Measurements from ENCODE around the gene DUOX1. TPM values are rescaled to one million over a fixed set of nuclear protein-coding genes. Genes with fewer than 3 reads are reported as not detected.

DUOX1 gene
- total and polyA plus RNA-seq, 4 donors = under 0.01 to 7.1 (median 1.7) TPM

GRCh38 chr15:45113380-45113990 lies 16.3 kb upstream of the DUOX1 start:
- DNase-seq (ENCODE audit: low read depth in 4 of 6, low spot score in 6 of 6) = no peak
- Histone ChIP-seq H3K9me3 (ENCODE audit: control insufficient read depth, insufficient read depth, low read length) (no peaks in the 10 kb centered on the region), H3K4me1 (ENCODE audit: control insufficient read depth, insufficient read depth, low read length) (peaks cover 50% of the 10 kb centered on the region), H3K36me3 (ENCODE audit: control insufficient read depth, insufficient read depth, low read length) (no peaks in the 10 kb centered on the region), H3K27ac (ENCODE audit: low read depth, low read length) (no peak overlapping the region), H3K27me3 (ENCODE audit: control insufficient read depth, insufficient read depth, low read length) (peaks cover 87% of the 10 kb centered on the region), H3K4me3 (ENCODE audit: low read depth, low read length) (no peak overlapping the region)
- 2% methylated on average over 4 of the region's 14 CpGs for WGBS (ENCODE audit: insufficient coverage)

DNA sequence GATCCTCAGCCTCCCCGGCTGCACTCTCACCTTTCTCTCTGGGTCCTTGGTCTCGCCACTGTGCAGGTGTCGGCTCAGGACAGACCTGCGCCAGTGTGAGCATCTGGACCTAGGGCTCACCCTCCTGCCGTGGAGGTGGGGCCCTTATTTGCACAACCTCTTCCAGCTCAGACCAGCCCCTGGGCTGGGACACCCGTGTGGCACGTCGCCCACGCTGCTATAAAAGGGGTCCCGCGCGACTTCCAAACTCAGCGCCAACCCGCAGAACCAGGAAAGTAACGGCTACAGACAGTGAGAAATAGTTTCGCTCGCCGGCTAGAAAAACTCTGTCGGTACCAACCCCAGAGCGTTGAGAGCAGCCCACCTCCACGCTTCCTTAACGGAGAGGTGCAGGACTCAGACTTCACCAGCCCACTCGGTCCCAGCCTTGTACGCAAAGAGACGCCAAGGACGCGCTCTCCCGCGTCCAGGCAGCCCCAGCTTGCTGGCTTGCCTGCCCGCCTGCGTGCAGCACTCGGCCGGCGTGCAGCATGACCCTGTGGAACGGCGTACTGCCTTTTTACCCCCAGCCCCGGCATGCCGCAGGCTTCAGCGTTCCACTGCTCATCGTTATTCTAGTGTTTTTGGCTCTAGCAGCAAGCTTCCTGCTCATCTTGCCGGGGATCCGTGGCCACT lies 15.6 kb upstream of the DUOX1 start, which contains the start of the genes DUOX2 and DUOXA2:
Gene DUOX2 (minus strand): TSS at position 97 of the 675 bp plus-strand sequence. CDS start 761 bp downstream, outside the sequence.
Gene DUOXA2 (plus strand): TSS at position 251 of the 675 bp plus-strand sequence. CDS start 280 bp downstream, at position 531.
- H3K27me3 ChIP-seq (ENCODE audit: control insufficient read depth, insufficient read depth, low read length) = peaks cover 81% of the 10 kb centered on the region
- peaks cover 50% of the 10 kb centered on the region for H3K4me1 ChIP-seq (ENCODE audit: control insufficient read depth, insufficient read depth, low read length)
- H3K4me3 ChIP-seq (ENCODE audit: low read depth, low read length) = no peak within 1 kb of the TSS
- 1% methylated on average over 42 of the region's 42 CpGs for WGBS (ENCODE audit: insufficient coverage)
- H3K27ac ChIP-seq (ENCODE audit: low read depth, low read length) = no peak within 1 kb of the TSS
- no peaks in the 10 kb centered on the region for H3K36me3 ChIP-seq (ENCODE audit: control insufficient read depth, insufficient read depth, low read length)
- H3K9me3 ChIP-seq (ENCODE audit: control insufficient read depth, insufficient read depth, low read length) = no peaks in the 10 kb centered on the region
- peak in 1 of 6 donors; percentile 34 for DNase-seq (ENCODE audit: low read depth in 4 of 6, low spot score in 6 of 6)

DNA sequence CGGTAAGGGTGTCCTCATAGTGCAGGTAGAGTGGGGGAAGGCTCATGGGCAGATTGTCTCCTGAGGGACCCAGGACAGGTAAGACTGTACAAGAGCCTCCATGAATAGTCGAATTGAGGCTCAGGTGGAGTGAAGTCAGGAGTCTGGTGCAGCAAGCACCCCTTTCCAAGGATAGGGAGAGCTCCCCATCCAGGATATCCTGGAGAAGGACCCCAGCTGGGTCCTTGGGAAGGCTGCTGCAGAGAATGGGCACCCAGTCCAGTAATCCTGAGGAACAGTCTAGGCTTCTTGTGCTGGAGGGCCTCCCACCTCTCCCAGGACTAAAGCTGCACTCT lies 15.1 kb upstream of the DUOX1 start:
- Histone ChIP-seq H3K27me3 (ENCODE audit: control insufficient read depth, insufficient read depth, low read length) (peaks cover 76% of the 10 kb centered on the region), H3K4me1 (ENCODE audit: control insufficient read depth, insufficient read depth, low read length) (peaks cover 50% of the 10 kb centered on the region), H3K9me3 (ENCODE audit: control insufficient read depth, insufficient read depth, low read length) (no peaks in the 10 kb centered on the region), H3K4me3 (ENCODE audit: low read depth, low read length) (no peak overlapping the region), H3K27ac (ENCODE audit: low read depth, low read length) (no peak overlapping the region), H3K36me3 (ENCODE audit: control insufficient read depth, insufficient read depth, low read length) (no peaks in the 10 kb centered on the region)
- no peak for DNase-seq (ENCODE audit: low read depth in 4 of 6, low spot score in 6 of 6)
- WGBS (ENCODE audit: insufficient coverage) = 0% methylated on average over 2 of the region's 2 CpGs

DNA sequence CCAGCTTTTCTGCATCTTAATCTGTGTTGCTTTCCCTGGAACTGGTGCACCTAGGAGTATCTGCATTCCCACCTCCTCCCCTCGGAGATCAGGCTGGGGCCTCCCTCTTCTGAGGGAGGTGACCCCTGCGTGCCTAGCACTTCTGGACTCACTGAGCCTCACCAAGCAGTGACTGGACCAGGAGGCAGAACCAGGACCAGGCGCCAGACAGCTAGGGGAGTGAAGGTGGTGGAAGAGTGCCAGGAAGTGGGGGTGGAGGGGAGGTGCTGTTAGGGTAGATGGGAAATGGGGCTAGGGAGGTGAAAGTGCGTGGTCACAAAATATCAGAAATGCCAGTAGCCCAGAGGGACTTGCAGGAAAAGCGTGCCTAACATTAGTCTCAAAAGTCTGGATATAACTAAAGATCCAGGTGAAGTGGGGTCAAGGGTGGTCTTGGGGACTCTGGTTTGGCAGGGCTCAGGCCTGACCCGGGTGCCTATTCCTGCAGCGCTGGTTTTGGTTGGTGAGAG lies 14.4 kb upstream of the DUOX1 start:
- 44% methylated on average over 6 of the region's 7 CpGs for WGBS (ENCODE audit: insufficient coverage)
- no peak for DNase-seq (ENCODE audit: low read depth in 4 of 6, low spot score in 6 of 6)

GRCh38 chr15:45116006-45116481 lies 13.8 kb upstream of the DUOX1 start:
- Histone ChIP-seq H3K27me3 (ENCODE audit: control insufficient read depth, insufficient read depth, low read length) (peaks cover 64% of the 10 kb centered on the region), H3K36me3 (ENCODE audit: control insufficient read depth, insufficient read depth, low read length) (no peaks in the 10 kb centered on the region), H3K4me3 (ENCODE audit: low read depth, low read length) (no peak overlapping the region), H3K9me3 (ENCODE audit: control insufficient read depth, insufficient read depth, low read length) (no peaks in the 10 kb centered on the region), H3K4me1 (ENCODE audit: control insufficient read depth, insufficient read depth, low read length) (peaks cover 50% of the 10 kb centered on the region), H3K27ac (ENCODE audit: low read depth, low read length) (no peak overlapping the region)
- WGBS (ENCODE audit: insufficient coverage) = 13% methylated on average over 10 of the region's 19 CpGs
- DNase-seq (ENCODE audit: low read depth in 4 of 6, low spot score in 6 of 6) = no peak

More for the DNA sequence above, 14.4 kb upstream of the DUOX1 start:
- Histone ChIP-seq H3K4me3 (ENCODE audit: low read depth, low read length) (no peak overlapping the region), H3K27me3 (ENCODE audit: control insufficient read depth, insufficient read depth, low read length) (peaks cover 70% of the 10 kb centered on the region), H3K4me1 (ENCODE audit: control insufficient read depth, insufficient read depth, low read length) (peaks cover 50% of the 10 kb centered on the region), H3K27ac (ENCODE audit: low read depth, low read length) (no peak overlapping the region), H3K36me3 (ENCODE audit: control insufficient read depth, insufficient read depth, low read length) (no peaks in the 10 kb centered on the region), H3K9me3 (ENCODE audit: control insufficient read depth, insufficient read depth, low read length) (no peaks in the 10 kb centered on the region)

GRCh38 chr15:45116482-45117307 lies 13.1 kb upstream of the DUOX1 start:
- Histone ChIP-seq H3K36me3 (ENCODE audit: control insufficient read depth, insufficient read depth, low read length) (no peaks in the 10 kb centered on the region), H3K9me3 (ENCODE audit: control insufficient read depth, insufficient read depth, low read length) (no peaks in the 10 kb centered on the region), H3K27ac (ENCODE audit: low read depth, low read length) (no peak overlapping the region), H3K4me1 (ENCODE audit: control insufficient read depth, insufficient read depth, low read length) (peaks cover 48% of the 10 kb centered on the region), H3K27me3 (ENCODE audit: control insufficient read depth, insufficient read depth, low read length) (peaks cover 62% of the 10 kb centered on the region), H3K4me3 (ENCODE audit: low read depth, low read length) (peak overlapping the region; percentile 12)
- 3% methylated on average over 65 of the region's 65 CpGs for WGBS (ENCODE audit: insufficient coverage)
- DNase-seq (ENCODE audit: low read depth in 4 of 6, low spot score in 6 of 6) = peak in 2 of 6 donors; percentile 29 to 43

- Histone ChIP-seq H3K27ac (ENCODE audit: low read depth, low read length) (no peak overlapping the region), H3K9me3 (ENCODE audit: control insufficient read depth, insufficient read depth, low read length) (no peaks in the 10 kb centered on the region), H3K27me3 (ENCODE audit: control insufficient read depth, insufficient read depth, low read length) (peaks cover 54% of the 10 kb centered on the region), H3K4me3 (ENCODE audit: low read depth, low read length) (peak overlapping the region; percentile 12), H3K36me3 (ENCODE audit: control insufficient read depth, insufficient read depth, low read length) (no peaks in the 10 kb centered on the region), H3K4me1 (ENCODE audit: control insufficient read depth, insufficient read depth, low read length) (peaks cover 40% of the 10 kb centered on the region)
- 26% methylated on average over 28 of the region's 33 CpGs for WGBS (ENCODE audit: insufficient coverage)
- no peak for DNase-seq (ENCODE audit: low read depth in 4 of 6, low spot score in 6 of 6)
These were observed 12.3 kb upstream of the DUOX1 start for GRCh38 chr15:45117308-45118130.

DNA sequence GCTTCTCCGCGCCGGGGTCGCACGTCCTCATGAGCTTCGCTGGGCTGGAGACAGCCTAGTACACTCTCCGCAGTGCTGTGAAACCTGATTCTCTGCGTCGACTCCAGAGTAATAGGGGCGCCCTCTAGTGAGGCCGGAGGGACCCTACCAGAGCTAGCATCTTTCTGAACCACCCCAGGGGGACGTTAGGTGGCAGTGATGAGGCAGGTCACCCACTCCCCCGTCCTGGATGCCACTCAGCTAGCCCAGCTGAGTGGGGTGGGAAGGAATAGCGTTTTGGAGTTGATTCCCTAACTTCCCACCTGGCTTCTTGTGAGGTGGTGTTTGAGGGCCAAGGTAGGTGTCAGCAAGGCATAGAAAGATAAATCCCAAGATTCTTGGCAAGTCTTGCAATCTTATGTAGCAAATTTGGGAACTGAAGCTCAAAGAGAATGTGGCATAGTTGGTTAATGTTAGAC lies 11.6 kb upstream of the DUOX1 start:
- Histone ChIP-seq H3K4me1 (ENCODE audit: control insufficient read depth, insufficient read depth, low read length) (peaks cover 33% of the 10 kb centered on the region), H3K9me3 (ENCODE audit: control insufficient read depth, insufficient read depth, low read length) (no peaks in the 10 kb centered on the region), H3K27ac (ENCODE audit: low read depth, low read length) (no peak overlapping the region), H3K4me3 (ENCODE audit: low read depth, low read length) (no peak overlapping the region), H3K36me3 (ENCODE audit: control insufficient read depth, insufficient read depth, low read length) (no peaks in the 10 kb centered on the region), H3K27me3 (ENCODE audit: control insufficient read depth, insufficient read depth, low read length) (peaks cover 47% of the 10 kb centered on the region)
- peak; percentile 70 to 98 (median 88) for DNase-seq (ENCODE audit: low read depth in 4 of 6, low spot score in 6 of 6)
- WGBS (ENCODE audit: insufficient coverage) = 0% methylated on average over 9 of the region's 14 CpGs
